ENCODE data around the gene MAT2B.
A peak's percentile ranks its signal among the peaks of the same experiment; 100 is the strongest.
"Not testable (repeated sequence)": the region's sequence is repeated elsewhere in the genome, so short reads cannot be mapped to it uniquely, and the experiment has no call there.

The MAT2B gene

GRCh38 chr5:163504079-163504931 lies 1.1 kb upstream of the MAT2B start:
- DNase-seq = peak; percentile 66 to 67

- no peak for DNase-seq
These were observed 411 bp upstream of the MAT2B start for GRCh38 chr5:163505049-163505367.

GRCh38 chr5:163506095-163506457 lies 657 bp downstream of the MAT2B start:
- DNase-seq = peak; percentile 45 to 48

GRCh38 chr5:163506726-163507125 lies 1.3 kb downstream of the MAT2B start:
- no peak for DNase-seq

GRCh38 chr5:163508753-163509152 lies 3.3 kb downstream of the MAT2B start:
- DNase-seq = no peak

- DNase-seq = no peak
These were observed 4.0 kb downstream of the MAT2B start for GRCh38 chr5:163509291-163509951.

- DNase-seq = no peak
These were observed 7.1 kb downstream of the MAT2B start for GRCh38 chr5:163512526-163512925.

GRCh38 chr5:163525096-163525495 lies 19.7 kb downstream of the MAT2B start:
- DNase-seq = no peak

- no peak for DNase-seq
These were observed 24.3 kb downstream of the MAT2B start for GRCh38 chr5:163529698-163530097.

GRCh38 chr5:163531272-163531671 lies 25.9 kb downstream of the MAT2B start:
- no peak for DNase-seq

GRCh38 chr5:163532171-163533084 lies 27.0 kb downstream of the MAT2B start:
- no peak for DNase-seq

- no peak for DNase-seq
These were observed 27.8 kb downstream of the MAT2B start for GRCh38 chr5:163533223-163533622.

- no peak for DNase-seq
These were observed 29.2 kb downstream of the MAT2B start for GRCh38 chr5:163534492-163535094.

GRCh38 chr5:163535290-163535689 lies 29.9 kb downstream of the MAT2B start:
- no peak for DNase-seq

GRCh38 chr5:163536442-163536841 lies 31.0 kb downstream of the MAT2B start:
- DNase-seq = not testable (repeated sequence)

- no peak for DNase-seq
These were observed 35.3 kb downstream of the MAT2B start for GRCh38 chr5:163540696-163541095.

GRCh38 chr5:163542771-163543170 lies 37.4 kb downstream of the MAT2B start:
- DNase-seq = no peak

- DNase-seq = no peak
These were observed 38.6 kb downstream of the MAT2B start for GRCh38 chr5:163544041-163544440.

GRCh38 chr5:163544836-163545235 lies 39.4 kb downstream of the MAT2B start:
- no peak for DNase-seq

- DNase-seq = no peak
These were observed 43.2 kb downstream of the MAT2B start for GRCh38 chr5:163548649-163549048.

- DNase-seq = no peak
These were observed 45.7 kb downstream of the MAT2B start for GRCh38 chr5:163551156-163551555.

GRCh38 chr5:163552536-163552935 lies 47.1 kb downstream of the MAT2B start:
- DNase-seq = no peak

GRCh38 chr5:163561339-163561738 lies 55.9 kb downstream of the MAT2B start:
- DNase-seq = no peak

Measured in activated T-cell treated with anti-CD3 and anti-CD28 coated beads, Interleukin-2, amount 50 U/mL, for 48 hours (primary cell).